ENCODE measurements around the gene USP9X. TPM values are rescaled to one million over a fixed set of nuclear protein-coding genes. Genes with fewer than 3 reads are reported as not detected.
A peak's percentile ranks its signal among the peaks of the same experiment; 100 is the strongest.
"Not testable (repeated sequence)": the region's sequence is repeated elsewhere in the genome, so short reads cannot be mapped to it uniquely, and the experiment has no call there.

Gene USP9X
- total RNA-seq, 1 donor from 2014 or later = 72.4 TPM

- intact Hi-C loops (cut with DNase I) = loop anchor here (10.0 kb wide), 1 partner anchor 456 kb away; no protein-coding TSS in a partner anchor
- H3K4me3 ChIP-seq = no peak overlapping the region
- TF ChIP-seq CTCF (IDR thresholded peaks at IDR 0.05) = no peak
- H3K27ac ChIP-seq = no peak overlapping the region
- no peak for DNase-seq (ENCODE audit: extremely low spot score in 2 of 2)
- H3K27me3 ChIP-seq = no peaks in the 10 kb centered on the region
- H3K4me1 ChIP-seq = peaks cover 10% of the 10 kb centered on the region
- H3K9me3 ChIP-seq = no peaks in the 10 kb centered on the region
- H3K36me3 ChIP-seq = no peaks in the 10 kb centered on the region
These were observed 25.8 kb downstream of the USP9X start for GRCh38 chrX:41110801-41111625.

- peaks cover 16% of the 10 kb centered on the region for H3K4me1 ChIP-seq
- H3K27ac ChIP-seq, H3K4me3 ChIP-seq: not testable (repeated sequence)
These were observed 29.8 kb downstream of the USP9X start for GRCh38 chrX:41115104-41115425.

GRCh38 chrX:41116948-41117347 lies 31.7 kb downstream of the USP9X start:
- no peak overlapping the region for H3K4me3 ChIP-seq

More at GRCh38 chrX:41115104-41115425, 29.8 kb downstream of the USP9X start:
- peak; percentile 66 to 76 (median 67) for TF ChIP-seq CTCF (IDR thresholded peaks at IDR 0.05)
- not testable (repeated sequence) for DNase-seq (ENCODE audit: extremely low spot score in 2 of 2); H3K9me3 ChIP-seq; H3K27me3 ChIP-seq; H3K36me3 ChIP-seq
- intact Hi-C loops (cut with DNase I) = loop anchor here (10.0 kb wide), 1 partner anchor 460 kb away; no protein-coding TSS in a partner anchor

GRCh38 chrX:41118156-41118555 lies 32.9 kb downstream of the USP9X start:
- H3K4me3 ChIP-seq = no peak overlapping the region
- no peak for DNase-seq (ENCODE audit: extremely low spot score in 2 of 2)
- no peak overlapping the region for H3K27ac ChIP-seq
- peaks cover 23% of the 10 kb centered on the region for H3K4me1 ChIP-seq
- no peaks in the 10 kb centered on the region for H3K36me3 ChIP-seq
- no peaks in the 10 kb centered on the region for H3K9me3 ChIP-seq
- no peaks in the 10 kb centered on the region for H3K27me3 ChIP-seq
- TF ChIP-seq POLR2AphosphoS5 (IDR thresholded peaks at IDR 0.05; ENCODE audit: insufficient read depth in 1 of 2, low read depth in 1 of 2) (no peak), CTCF (IDR thresholded peaks at IDR 0.05) (no peak), POLR2A (IDR thresholded peaks at IDR 0.05) (no peak)
- intact Hi-C loops (cut with DNase I) = loop anchor here (10.0 kb wide), 1 partner anchor 463 kb away; no protein-coding TSS in a partner anchor

More at GRCh38 chrX:41116948-41117347, 31.7 kb downstream of the USP9X start:
- no peak for TF ChIP-seq CTCF (IDR thresholded peaks at IDR 0.05)
- no peak for TF ChIP-seq POLR2A (IDR thresholded peaks at IDR 0.05)
- no peak for TF ChIP-seq POLR2AphosphoS5 (IDR thresholded peaks at IDR 0.05; ENCODE audit: insufficient read depth in 1 of 2, low read depth in 1 of 2)
- Histone ChIP-seq H3K9me3 (no peaks in the 10 kb centered on the region), H3K27ac (no peak overlapping the region), H3K36me3 (no peaks in the 10 kb centered on the region), H3K27me3 (no peaks in the 10 kb centered on the region), H3K4me1 (peaks cover 16% of the 10 kb centered on the region)
- intact Hi-C loops (cut with DNase I) = loop anchor here (10.0 kb wide), 1 partner anchor 462 kb away; no protein-coding TSS in a partner anchor
- no peak for DNase-seq (ENCODE audit: extremely low spot score in 2 of 2)

- no peak overlapping the region for H3K27ac ChIP-seq
- peaks cover 23% of the 10 kb centered on the region for H3K4me1 ChIP-seq
- TF ChIP-seq POLR2AphosphoS5 (IDR thresholded peaks at IDR 0.05; ENCODE audit: insufficient read depth in 1 of 2, low read depth in 1 of 2) (no peak), CTCF (IDR thresholded peaks at IDR 0.05) (no peak), POLR2A (IDR thresholded peaks at IDR 0.05) (no peak)
- peaks cover 0 to 10% of the 10 kb centered on the region in 2 donors for H3K36me3 ChIP-seq
- DNase-seq (ENCODE audit: extremely low spot score in 2 of 2) = no peak
- H3K27me3 ChIP-seq = no peaks in the 10 kb centered on the region
- intact Hi-C loops (cut with DNase I) = loop anchor here (10.0 kb wide), 1 partner anchor 465 kb away; no protein-coding TSS in a partner anchor
- H3K9me3 ChIP-seq = no peaks in the 10 kb centered on the region
- H3K4me3 ChIP-seq = no peak overlapping the region
These were observed 34.6 kb downstream of the USP9X start for GRCh38 chrX:41119803-41120202.

Data from vagina (tissue), 2 donors.